HEK293T (cell line): ENCODE results near the gene KRTAP4-8.
"Not testable (repeated sequence)": the region's sequence is repeated elsewhere in the genome, so short reads cannot be mapped to it uniquely, and the experiment has no call there.

ENCODE experiments used
- ARNT ChIP-seq: fragments of 450-650 bp; IDR thresholded peaks from 2 replicates; pipeline ENCODE4 v1.6.1; 2017; ENCODE audit warnings: mild to moderate bottlenecking
- BHLHE40 ChIP-seq: fragments of 450-650 bp; IDR thresholded peaks from 2 replicates; pipeline ENCODE4 v1.6.1; 2016; ENCODE audit warnings: mild to moderate bottlenecking, moderate library complexity, borderline replicate concordance
- CTBP1 ChIP-seq: fragments of 450-650 bp; IDR thresholded peaks from 2 replicates; pipeline ENCODE4 v1.6.1; 2016; ENCODE audit warnings: borderline replicate concordance
- ELF4 ChIP-seq: fragments of 450-650 bp; IDR thresholded peaks from 2 replicates; pipeline ENCODE4 v1.6.1; 2017; ENCODE audit warnings: antibody characterized with exemption
- FOXA1 ChIP-seq: fragments of 450-650 bp; IDR thresholded peaks from 2 replicates; pipeline ENCODE4 v1.6.1; 2016; ENCODE audit warnings: mild to moderate bottlenecking
- FOXK2 ChIP-seq: fragments of 450-650 bp; IDR thresholded peaks from 2 replicates; pipeline ENCODE4 v1.6.1; 2016; ENCODE audit warnings: mild to moderate bottlenecking
- FOXM1 ChIP-seq: fragments of 450-650 bp; IDR thresholded peaks from 2 replicates; pipeline ENCODE4 v1.6.1; 2017; ENCODE audit warnings: mild to moderate bottlenecking, borderline replicate concordance
- L3MBTL2 ChIP-seq: fragments of 450-650 bp; conservative IDR thresholded peaks from 2 replicates; pipeline ENCODE4 v1.6.1; 2016; ENCODE audit warnings: mild to moderate bottlenecking
- NFRKB ChIP-seq: fragments of 450-650 bp; IDR thresholded peaks from 2 replicates; pipeline ENCODE4 v1.6.1; 2016; ENCODE audit warnings: mild to moderate bottlenecking, moderate library complexity
- SP1 ChIP-seq: fragments of 450-650 bp; IDR thresholded peaks from 2 replicates; pipeline ENCODE4 v1.6.1; 2017
- SUZ12 ChIP-seq: fragments of 450-650 bp; IDR thresholded peaks from 2 replicates; pipeline ENCODE4 v1.6.1; 2016; ENCODE audit warnings: mild to moderate bottlenecking
- TARDBP ChIP-seq: fragments of 450-650 bp; IDR thresholded peaks from 2 replicates; pipeline ENCODE4 v1.6.1; 2016
- ZNF384 ChIP-seq: fragments of 450-650 bp; IDR thresholded peaks from 2 replicates; pipeline ENCODE4 v1.6.1; 2016

GRCh38 chr17:41117846-41118386 is 20.0 kb upstream of the KRTAP4-8 start, which contains the start of gene KRTAP4-11:
- not testable (repeated sequence) for TF ChIP-seq SUZ12, ELF4, SP1, L3MBTL2, NFRKB, TARDBP, CTBP1, FOXM1, FOXK2, BHLHE40, FOXA1, ZNF384, ARNT
